ENCODE measurements around the gene CBLB. TPM values are rescaled to one million over a fixed set of nuclear protein-coding genes. Genes with fewer than 3 reads are reported as not detected.

The CBLB gene
- total and polyA plus RNA-seq, 4 donors = 3.1 to 22.8 (median 9.8) TPM

- H3K27me3 ChIP-seq (ENCODE audit: control insufficient read depth in 4 of 4, insufficient read depth in 4 of 4, low read length in 3 of 4) = no peaks in the 10 kb centered on the region
- WGBS = 92% methylated on average over 4 of the region's 4 CpGs
- no peaks in the 10 kb centered on the region for H3K9me3 ChIP-seq (ENCODE audit: control insufficient read depth in 4 of 4, low read length in 3 of 4)
- no peak for TF ChIP-seq ATF3 (IDR thresholded peaks at IDR 0.05)
- no peak for TF ChIP-seq MAX (IDR thresholded peaks at IDR 0.05)
- no peak for TF ChIP-seq TAF1 (conservative IDR thresholded peaks at IDR 0.05)
- TF ChIP-seq REST (IDR thresholded peaks at IDR 0.05) = no peak
- no peak for TF ChIP-seq RXRA (IDR thresholded peaks at IDR 0.05)
- no peak for TF ChIP-seq YY1 (IDR thresholded peaks at IDR 0.05)
- TF ChIP-seq GABPA (IDR thresholded peaks at IDR 0.05 in 1 of 2, conservative IDR thresholded peaks at IDR 0.05 in 1 of 2) = no peak
- no peak for TF ChIP-seq HNF4G (IDR thresholded peaks at IDR 0.05)
- TF ChIP-seq CTCF (IDR thresholded peaks at IDR 0.05; ENCODE audit: low read depth, low read length, missing input control) = no peak
- TF ChIP-seq SP1 (IDR thresholded peaks at IDR 0.05) = no peak
- no peak for TF ChIP-seq FOXA2 (IDR thresholded peaks at IDR 0.05)
- TF ChIP-seq EGR1 (IDR thresholded peaks at IDR 0.05; ENCODE audit: low read depth in 2 of 2) = no peak
- TF ChIP-seq FOXA1 (IDR thresholded peaks at IDR 0.05) = no peak
- no peak for TF ChIP-seq NR2F2 (IDR thresholded peaks at IDR 0.05)
- TF ChIP-seq JUND (IDR thresholded peaks at IDR 0.05) = no peak
- no peak for TF ChIP-seq ZBTB33 (IDR thresholded peaks at IDR 0.05)
- H3K27ac ChIP-seq (ENCODE audit: low read depth in 1 of 2, low read length in 2 of 2) = no peak overlapping the region
- no peak for DNase-seq (ENCODE audit: low spot score)
- peaks cover 1 to 15% (median 10%) of the 10 kb centered on the region in 4 donors for H3K36me3 ChIP-seq (ENCODE audit: control insufficient read depth in 4 of 4, insufficient read depth in 3 of 4, low read depth in 1 of 4, low read length in 3 of 4)
- H3K9ac ChIP-seq (ENCODE audit: low read depth in 1 of 2, low read length in 2 of 2) = no peak overlapping the region
- H3K4me1 ChIP-seq (ENCODE audit: control insufficient read depth in 4 of 4, insufficient read depth in 4 of 4, low read length in 3 of 4) = no peaks in the 10 kb centered on the region
- H3K4me3 ChIP-seq (ENCODE audit: low read depth in 1 of 3, low read length in 3 of 3) = no peak overlapping the region
These were observed 163.9 kb downstream of the CBLB start for GRCh38 chr3:105704726-105705410.
